ENCODE results near the gene CD33. TPM values are rescaled to one million over a fixed set of nuclear protein-coding genes. Genes with fewer than 3 reads are reported as not detected.
"Not testable (repeated sequence)": the region's sequence is repeated elsewhere in the genome, so short reads cannot be mapped to it uniquely, and the experiment has no call there.

Gene CD33
- total RNA-seq, 1 donor from 2014 or later = not detected

DNA sequence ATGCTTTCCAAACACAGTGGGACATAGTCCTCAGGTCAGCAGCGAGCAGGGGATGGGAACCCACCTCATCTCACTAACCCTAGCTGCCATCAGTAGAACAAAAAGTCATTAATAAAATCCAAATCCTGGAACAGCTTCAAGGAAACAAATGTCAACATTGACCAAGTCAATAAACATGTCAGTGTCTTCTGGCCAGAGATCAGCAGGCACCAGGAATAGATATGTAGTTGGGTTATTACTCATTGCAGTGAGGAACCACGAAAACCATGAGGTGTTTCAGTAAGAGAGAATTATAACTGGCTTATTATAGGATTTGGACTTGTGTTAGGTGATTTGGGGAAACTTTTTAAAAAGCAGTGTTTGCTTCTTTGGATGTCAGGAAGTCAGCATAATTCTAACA, 17.1 kb upstream of the CD33 start:
- Mint-ChIP-seq H3K27ac (no peak overlapping the region), H3K27me3 (peaks cover 17% of the 10 kb centered on the region), H3K4me1 (no peaks in the 10 kb centered on the region), H3K4me3 (no peak overlapping the region), H3K9me3 (no peaks in the 10 kb centered on the region), H3K36me3 (ENCODE audit: low read depth) (no peaks in the 10 kb centered on the region)
- DNase-seq (no peak), ATAC-seq (ENCODE audit: low read depth) (no peak)
- CTCF ChIA-PET = no interaction called here
- TF ChIP-seq, protein P1, sequence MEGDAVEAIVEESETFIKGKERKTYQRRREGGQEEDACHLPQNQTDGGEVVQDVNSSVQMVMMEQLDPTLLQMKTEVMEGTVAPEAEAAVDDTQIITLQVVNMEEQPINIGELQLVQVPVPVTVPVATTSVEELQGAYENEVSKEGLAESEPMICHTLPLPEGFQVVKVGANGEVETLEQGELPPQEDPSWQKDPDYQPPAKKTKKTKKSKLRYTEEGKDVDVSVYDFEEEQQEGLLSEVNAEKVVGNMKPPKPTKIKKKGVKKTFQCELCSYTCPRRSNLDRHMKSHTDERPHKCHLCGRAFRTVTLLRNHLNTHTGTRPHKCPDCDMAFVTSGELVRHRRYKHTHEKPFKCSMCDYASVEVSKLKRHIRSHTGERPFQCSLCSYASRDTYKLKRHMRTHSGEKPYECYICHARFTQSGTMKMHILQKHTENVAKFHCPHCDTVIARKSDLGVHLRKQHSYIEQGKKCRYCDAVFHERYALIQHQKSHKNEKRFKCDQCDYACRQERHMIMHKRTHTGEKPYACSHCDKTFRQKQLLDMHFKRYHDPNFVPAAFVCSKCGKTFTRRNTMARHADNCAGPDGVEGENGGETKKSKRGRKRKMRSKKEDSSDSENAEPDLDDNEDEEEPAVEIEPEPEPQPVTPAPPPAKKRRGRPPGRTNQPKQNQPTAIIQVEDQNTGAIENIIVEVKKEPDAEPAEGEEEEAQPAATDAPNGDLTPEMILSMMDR (IDR thresholded peaks at IDR 0.05) = no peak
- intact Hi-C loops (cut with micrococcal nuclease) = no loop called here
- POLR2A ChIA-PET = no interaction called here

DNA sequence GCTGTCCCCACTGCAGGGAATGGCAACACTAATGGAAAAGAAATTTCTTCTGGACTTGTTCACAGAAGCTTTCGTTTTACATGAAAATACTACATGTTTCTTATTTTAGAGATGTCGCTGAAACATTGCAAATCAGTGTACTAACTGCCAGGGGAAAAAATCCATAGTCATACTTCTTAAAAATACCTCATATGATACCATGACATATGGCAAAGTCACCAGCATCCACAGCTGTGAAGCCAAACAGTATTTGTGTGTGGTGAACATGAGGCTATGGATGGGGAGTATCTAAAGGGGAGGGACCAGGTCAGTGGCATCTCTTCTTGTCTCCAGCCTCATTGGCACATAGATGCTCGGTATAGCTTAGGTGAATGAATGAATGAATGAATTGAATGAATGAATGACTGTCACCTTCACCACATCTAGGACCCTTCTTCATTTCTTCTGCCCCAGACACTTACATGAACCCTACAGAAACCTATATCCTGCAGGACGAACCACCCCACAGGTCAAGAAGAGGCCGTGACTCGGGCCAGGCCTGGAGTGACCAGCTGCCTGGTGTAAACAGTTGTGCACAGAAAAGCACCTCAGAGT, 14.6 kb upstream of the CD33 start:
- Mint-ChIP-seq H3K4me1 (no peaks in the 10 kb centered on the region), H3K27me3 (peaks cover 14% of the 10 kb centered on the region), H3K36me3 (ENCODE audit: low read depth) (no peaks in the 10 kb centered on the region), H3K27ac (no peak overlapping the region), H3K4me3 (no peak overlapping the region), H3K9me3 (no peaks in the 10 kb centered on the region)
- TF ChIP-seq, protein P1 (IDR thresholded peaks at IDR 0.05) = no peak
- DNase-seq (no peak), ATAC-seq (ENCODE audit: low read depth) (no peak)
- intact Hi-C loops (cut with micrococcal nuclease) = no loop called here
- CTCF ChIA-PET = no interaction called here
- POLR2A ChIA-PET = no interaction called here

DNA sequence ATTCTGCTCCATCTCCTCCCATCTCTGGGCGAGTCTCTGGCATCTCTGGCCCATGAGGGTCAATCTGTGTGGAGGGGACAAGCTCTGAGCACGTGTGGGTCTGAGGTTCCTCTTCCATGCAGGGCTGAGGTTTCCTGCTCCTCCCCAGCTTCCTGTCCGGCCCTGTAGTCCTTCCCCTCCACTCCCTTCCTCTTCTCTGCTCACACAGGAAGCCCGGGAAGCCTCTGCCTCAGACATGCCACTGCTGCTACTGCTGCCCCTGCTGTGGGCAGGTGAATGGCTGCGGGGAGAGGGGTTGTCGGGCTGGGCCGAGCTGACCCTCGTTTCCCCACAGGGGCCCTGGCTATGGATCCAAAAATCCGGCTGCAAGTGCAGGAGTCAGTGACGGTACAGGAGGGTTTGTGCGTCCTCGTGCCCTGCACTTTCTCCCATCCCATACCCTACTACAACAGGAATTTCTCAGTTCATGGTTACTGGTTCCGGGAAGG, 14.0 kb upstream of the CD33 start:
- POLR2A ChIA-PET; intact Hi-C loops (cut with micrococcal nuclease); H3K4me1 Mint-ChIP-seq; DNase-seq; CTCF ChIA-PET; H3K36me3 Mint-ChIP-seq (ENCODE audit: low read depth); H3K4me3 Mint-ChIP-seq; ATAC-seq (ENCODE audit: low read depth); H3K27ac Mint-ChIP-seq; H3K9me3 Mint-ChIP-seq: not testable (repeated sequence)
- H3K27me3 Mint-ChIP-seq = peaks cover 12% of the 10 kb centered on the region

DNA sequence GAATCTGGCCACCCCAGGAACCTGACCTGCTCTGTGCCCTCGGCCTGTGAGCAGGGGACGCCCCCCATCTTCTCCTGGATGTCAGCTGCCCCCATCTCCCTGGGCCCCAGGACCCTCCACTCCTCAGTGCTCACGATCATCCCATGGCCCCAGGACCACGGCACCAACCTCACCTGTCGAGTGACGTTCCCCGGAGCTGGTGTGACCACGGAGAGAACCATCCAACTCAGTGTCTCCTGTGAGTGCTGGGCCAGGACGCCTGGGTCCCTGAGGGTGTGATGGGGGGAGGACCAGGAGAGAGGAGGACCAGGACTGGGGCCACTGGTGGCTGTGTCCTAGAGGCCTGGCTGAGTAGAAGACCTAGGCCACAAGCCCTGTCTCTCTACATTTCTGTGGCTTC, 13.0 kb upstream of the CD33 start:
- Mint-ChIP-seq H3K9me3 (no peaks in the 10 kb centered on the region), H3K27ac (no peak overlapping the region), H3K4me3 (no peak overlapping the region), H3K27me3 (peaks cover 12% of the 10 kb centered on the region), H3K36me3 (ENCODE audit: low read depth) (no peaks in the 10 kb centered on the region), H3K4me1 (no peaks in the 10 kb centered on the region)
- TF ChIP-seq, protein P1 (IDR thresholded peaks at IDR 0.05) = no peak
- ATAC-seq (ENCODE audit: low read depth) = no peak
- ChIA-PET POLR2A (no interaction called here), CTCF (no interaction called here)
- no peak for DNase-seq
- intact Hi-C loops (cut with micrococcal nuclease) = no loop called here

DNA sequence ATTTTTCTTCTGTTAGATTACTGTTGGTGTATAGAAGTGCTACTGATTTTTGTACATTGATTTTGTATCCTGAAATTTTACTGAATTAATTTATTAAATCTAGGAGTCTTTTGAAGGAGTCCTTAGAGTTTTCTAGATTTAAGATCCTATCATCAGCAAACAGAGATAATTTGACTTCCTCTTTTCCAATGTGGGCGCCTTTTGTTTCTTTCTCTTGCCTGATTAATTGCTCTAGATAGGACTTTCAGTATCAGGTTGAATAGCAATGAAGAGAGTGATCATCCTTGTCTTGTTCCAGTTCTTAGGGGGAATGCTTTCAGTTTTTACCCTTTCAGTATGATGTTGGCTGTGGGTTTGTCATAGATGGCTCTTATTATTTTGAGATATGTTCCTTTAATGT, 5.6 kb upstream of the CD33 start:
- POLR2A ChIA-PET = no interaction called here
- DNase-seq = no peak
- intact Hi-C loops (cut with micrococcal nuclease) = no loop called here
- H3K9me3 Mint-ChIP-seq = peaks cover 6% of the 10 kb centered on the region
- H3K27ac Mint-ChIP-seq = no peak overlapping the region
- no peaks in the 10 kb centered on the region for H3K4me1 Mint-ChIP-seq
- CTCF ChIA-PET = no interaction called here
- H3K4me3 Mint-ChIP-seq = no peak overlapping the region
- TF ChIP-seq, protein P1 (IDR thresholded peaks at IDR 0.05) = no peak
- ATAC-seq (ENCODE audit: low read depth) = no peak
- H3K27me3 Mint-ChIP-seq = peaks cover 15% of the 10 kb centered on the region
- H3K36me3 Mint-ChIP-seq (ENCODE audit: low read depth) = no peaks in the 10 kb centered on the region

DNA sequence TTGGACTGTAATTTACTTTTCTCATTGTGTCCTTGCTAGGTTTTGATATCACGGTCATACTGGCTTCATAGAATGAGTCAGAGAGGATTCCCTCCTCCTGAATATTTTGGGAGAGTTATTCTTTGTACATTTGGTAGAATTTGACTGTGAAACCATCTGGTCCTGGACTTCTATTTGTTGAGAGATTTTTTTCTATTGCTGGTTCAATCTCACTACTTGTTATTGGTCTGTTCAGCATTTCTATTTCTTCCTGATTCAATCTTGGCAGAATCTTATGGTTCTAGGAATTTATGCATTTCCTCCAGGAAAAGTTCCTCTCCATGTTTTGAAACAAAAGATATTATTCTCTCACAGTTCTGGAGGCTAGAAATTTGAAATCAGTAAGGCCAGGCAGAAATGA, 4.9 kb upstream of the CD33 start:
- POLR2A ChIA-PET = no interaction called here
- Mint-ChIP-seq H3K27me3 (peaks cover 18% of the 10 kb centered on the region), H3K27ac (no peak overlapping the region), H3K36me3 (ENCODE audit: low read depth) (no peaks in the 10 kb centered on the region), H3K4me1 (no peaks in the 10 kb centered on the region), H3K4me3 (no peak overlapping the region), H3K9me3 (peaks cover 6% of the 10 kb centered on the region)
- intact Hi-C loops (cut with micrococcal nuclease) = no loop called here
- TF ChIP-seq, protein P1 (IDR thresholded peaks at IDR 0.05) = no peak
- CTCF ChIA-PET = no interaction called here
- ATAC-seq (ENCODE audit: low read depth) = no peak
- DNase-seq = no peak

Measured in activated B cell treated with CpG ODN at 0.5 μM for 24 hours (primary cell).